ENCODE results near the gene RAPGEF3.

Gene RAPGEF3

DNA sequence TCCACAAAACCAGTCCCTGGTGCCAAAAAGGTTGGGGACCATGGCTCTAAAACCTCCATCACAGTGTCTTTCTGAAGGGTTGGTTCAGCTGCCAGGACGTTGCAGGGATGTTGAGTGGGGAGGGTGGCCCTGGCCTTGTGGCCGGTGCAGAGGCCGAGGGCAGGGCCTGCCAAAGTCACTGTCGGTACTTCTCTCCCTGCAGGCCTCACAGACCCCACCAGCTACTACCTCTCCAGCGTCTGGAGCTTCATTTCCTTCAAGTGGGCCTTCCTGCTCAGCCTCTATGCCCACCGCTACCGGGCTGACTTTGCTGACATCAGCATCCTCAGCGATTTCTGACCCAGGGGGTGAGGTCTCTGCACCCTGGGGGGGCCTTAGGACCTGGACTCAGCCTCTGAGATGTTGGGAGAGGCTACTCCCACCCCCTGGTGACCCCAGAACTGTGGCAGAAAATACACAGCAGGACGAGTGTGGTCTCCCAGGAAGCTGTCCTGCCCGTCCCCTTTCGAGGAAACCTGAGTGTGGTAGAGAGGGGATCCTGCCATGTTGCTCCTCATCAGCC lies 21.3 kb upstream of the RAPGEF3 start:
- Histone ChIP-seq H4K20me1 (ENCODE audit: insufficient read depth, low read length) (no peaks in the 10 kb centered on the region; the same call in 1 of the 2 replicates), H3K4me2 (ENCODE audit: insufficient read depth, low read length) (no peak overlapping the region), H3K9me3 (ENCODE audit: insufficient read depth, low read length, severe bottlenecking) (no peaks in the 10 kb centered on the region), H3K4me3 (ENCODE audit: low read depth in 1 of 2, low read length in 2 of 2) (no peak overlapping the region), H3K27me3 (ENCODE audit: insufficient read depth, low read length, poor library complexity) (no peaks in the 10 kb centered on the region), H3K27ac (ENCODE audit: low read length) (no peak overlapping the region), H3K79me2 (ENCODE audit: insufficient read depth, low read length) (no peaks in the 10 kb centered on the region), H3K36me3 (ENCODE audit: insufficient read depth, low read length) (peaks cover 8% of the 10 kb centered on the region; the same call in 1 of the 2 replicates), H3K4me1 (ENCODE audit: insufficient read depth, low read length) (peaks cover under 1% of the 10 kb centered on the region; the same call in 1 of the 2 replicates), H2AFZ (ENCODE audit: low read depth, low read length) (no peak overlapping the region), H3K9ac (ENCODE audit: low read depth, low read length) (no peak overlapping the region)
- DNase-seq (no peak), ATAC-seq (ENCODE audit: insufficient read depth, low read depth) (no peak)
- TF ChIP-seq, protein P1, sequence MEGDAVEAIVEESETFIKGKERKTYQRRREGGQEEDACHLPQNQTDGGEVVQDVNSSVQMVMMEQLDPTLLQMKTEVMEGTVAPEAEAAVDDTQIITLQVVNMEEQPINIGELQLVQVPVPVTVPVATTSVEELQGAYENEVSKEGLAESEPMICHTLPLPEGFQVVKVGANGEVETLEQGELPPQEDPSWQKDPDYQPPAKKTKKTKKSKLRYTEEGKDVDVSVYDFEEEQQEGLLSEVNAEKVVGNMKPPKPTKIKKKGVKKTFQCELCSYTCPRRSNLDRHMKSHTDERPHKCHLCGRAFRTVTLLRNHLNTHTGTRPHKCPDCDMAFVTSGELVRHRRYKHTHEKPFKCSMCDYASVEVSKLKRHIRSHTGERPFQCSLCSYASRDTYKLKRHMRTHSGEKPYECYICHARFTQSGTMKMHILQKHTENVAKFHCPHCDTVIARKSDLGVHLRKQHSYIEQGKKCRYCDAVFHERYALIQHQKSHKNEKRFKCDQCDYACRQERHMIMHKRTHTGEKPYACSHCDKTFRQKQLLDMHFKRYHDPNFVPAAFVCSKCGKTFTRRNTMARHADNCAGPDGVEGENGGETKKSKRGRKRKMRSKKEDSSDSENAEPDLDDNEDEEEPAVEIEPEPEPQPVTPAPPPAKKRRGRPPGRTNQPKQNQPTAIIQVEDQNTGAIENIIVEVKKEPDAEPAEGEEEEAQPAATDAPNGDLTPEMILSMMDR (IDR thresholded peaks at IDR 0.05; ENCODE audit: borderline replicate concordance, extremely low read depth, low read length, poor library complexity, severe bottlenecking): no peak
- TF ChIP-seq EZH2 (IDR thresholded peaks at IDR 0.05; ENCODE audit: borderline replicate concordance, low read depth, low read length, severe bottlenecking): no peak

DNA sequence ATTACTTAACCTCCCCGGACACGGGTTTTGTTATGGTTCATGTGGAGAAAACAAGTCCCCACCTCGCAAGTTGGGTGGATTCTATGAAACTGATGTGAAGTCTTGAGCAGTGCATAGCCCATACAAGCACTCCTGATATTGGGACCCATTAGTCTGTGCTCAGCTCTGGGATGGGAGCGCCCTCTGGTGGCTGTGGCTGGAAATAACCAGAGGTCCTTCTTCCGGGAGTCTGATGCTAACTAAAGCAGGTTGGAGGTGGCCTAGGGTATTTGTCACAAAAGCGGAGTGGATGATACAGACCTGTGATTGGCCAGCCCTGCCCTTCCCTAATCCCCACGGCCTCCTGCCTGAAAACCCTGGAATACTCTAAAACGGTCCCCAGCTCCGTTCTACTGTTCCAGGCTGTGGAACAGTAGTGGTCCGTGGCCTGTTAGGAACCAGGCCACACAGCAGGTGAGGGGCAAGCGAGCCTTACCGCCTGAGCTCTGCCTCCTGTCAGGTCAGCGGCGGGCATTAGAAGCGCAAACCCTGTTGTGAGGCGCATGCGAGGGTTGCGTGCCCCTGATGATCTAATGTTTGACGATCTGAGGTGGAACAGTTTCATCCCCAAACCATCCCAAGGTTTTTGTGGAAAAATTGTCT lies 20.7 kb upstream of the RAPGEF3 start:
- H3K4me2 ChIP-seq (ENCODE audit: insufficient read depth, low read length): no peak overlapping the region
- no peak overlapping the region for H3K4me3 ChIP-seq (ENCODE audit: low read depth in 1 of 2, low read length in 2 of 2)
- no peak overlapping the region for H3K27ac ChIP-seq (ENCODE audit: low read length)
- peaks cover 3% of the 10 kb centered on the region for H3K27me3 ChIP-seq (ENCODE audit: insufficient read depth, low read length, poor library complexity)
- no peaks in the 10 kb centered on the region for H3K9me3 ChIP-seq (ENCODE audit: insufficient read depth, low read length, severe bottlenecking)
- no peak overlapping the region for H3K9ac ChIP-seq (ENCODE audit: low read depth, low read length)
- peaks cover 6% of the 10 kb centered on the region for H3K4me1 ChIP-seq (ENCODE audit: insufficient read depth, low read length)
- DNase-seq (peak; percentile 91), ATAC-seq (ENCODE audit: insufficient read depth, low read depth) (peak; percentile 93)
- no peaks in the 10 kb centered on the region for H3K79me2 ChIP-seq (ENCODE audit: insufficient read depth, low read length)
- H4K20me1 ChIP-seq (ENCODE audit: insufficient read depth, low read length): no peaks in the 10 kb centered on the region; the same call in 1 of the 2 replicates
- H2AFZ ChIP-seq (ENCODE audit: low read depth, low read length): peak overlapping the region; percentile 10; the same call in 1 of the 2 replicates
- H3K36me3 ChIP-seq (ENCODE audit: insufficient read depth, low read length): peaks cover 3% of the 10 kb centered on the region; the same call in 1 of the 2 replicates
- TF ChIP-seq, protein P1 (IDR thresholded peaks at IDR 0.05; ENCODE audit: borderline replicate concordance, extremely low read depth, low read length, poor library complexity, severe bottlenecking): peak; percentile 97
- no peak for TF ChIP-seq EZH2 (IDR thresholded peaks at IDR 0.05; ENCODE audit: borderline replicate concordance, low read depth, low read length, severe bottlenecking)

DNA sequence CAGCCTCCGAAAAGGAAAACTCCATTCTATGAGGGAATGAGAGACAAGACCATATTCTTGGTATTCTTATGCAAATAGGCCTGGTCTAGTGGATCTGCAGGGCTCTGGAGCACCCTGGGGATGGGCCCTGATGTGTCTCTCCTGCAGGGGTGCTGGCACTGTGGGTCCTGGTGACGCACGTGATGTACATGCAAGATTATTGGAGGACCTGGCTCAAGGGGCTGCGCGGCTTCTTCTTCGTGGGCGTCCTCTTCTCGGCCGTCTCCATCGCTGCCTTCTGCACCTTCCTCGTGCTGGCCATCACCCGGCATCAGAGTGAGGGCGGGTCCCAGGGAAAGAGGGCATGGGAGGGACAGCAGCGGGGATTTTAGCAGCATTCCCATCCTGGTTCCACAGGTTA lies 20.2 kb upstream of the RAPGEF3 start:
- Histone ChIP-seq H3K79me2 (ENCODE audit: insufficient read depth, low read length) (no peaks in the 10 kb centered on the region), H2AFZ (ENCODE audit: low read depth, low read length) (no peak overlapping the region), H3K9me3 (ENCODE audit: insufficient read depth, low read length, severe bottlenecking) (no peaks in the 10 kb centered on the region), H3K27me3 (ENCODE audit: insufficient read depth, low read length, poor library complexity) (peaks cover 9% of the 10 kb centered on the region), H3K27ac (ENCODE audit: low read length) (no peak overlapping the region), H3K36me3 (ENCODE audit: insufficient read depth, low read length) (peaks cover 3% of the 10 kb centered on the region; the same call in 1 of the 2 replicates), H3K4me2 (ENCODE audit: insufficient read depth, low read length) (no peak overlapping the region), H3K4me1 (ENCODE audit: insufficient read depth, low read length) (peaks cover 12% of the 10 kb centered on the region), H3K4me3 (ENCODE audit: low read depth in 1 of 2, low read length in 2 of 2) (no peak overlapping the region), H3K9ac (ENCODE audit: low read depth, low read length) (no peak overlapping the region), H4K20me1 (ENCODE audit: insufficient read depth, low read length) (no peaks in the 10 kb centered on the region; the same call in 1 of the 2 replicates)
- peak; percentile 1; the same call in 1 of the 3 replicates for ATAC-seq (ENCODE audit: insufficient read depth, low read depth)
- DNase-seq: no peak
- TF ChIP-seq, protein P1 (IDR thresholded peaks at IDR 0.05; ENCODE audit: borderline replicate concordance, extremely low read depth, low read length, poor library complexity, severe bottlenecking): no peak
- TF ChIP-seq EZH2 (IDR thresholded peaks at IDR 0.05; ENCODE audit: borderline replicate concordance, low read depth, low read length, severe bottlenecking): no peak
